NCI-H524 treated with DMSO at 0.1 percent for 48 hours (cell line): ENCODE data around the gene SUMO3.

ENCODE experiments used
- DNase-seq: peaks from one replicate; lab custom pipeline; 2025; lab: John Stamatoyannopoulos, UW

The SUMO3 gene

DNA sequence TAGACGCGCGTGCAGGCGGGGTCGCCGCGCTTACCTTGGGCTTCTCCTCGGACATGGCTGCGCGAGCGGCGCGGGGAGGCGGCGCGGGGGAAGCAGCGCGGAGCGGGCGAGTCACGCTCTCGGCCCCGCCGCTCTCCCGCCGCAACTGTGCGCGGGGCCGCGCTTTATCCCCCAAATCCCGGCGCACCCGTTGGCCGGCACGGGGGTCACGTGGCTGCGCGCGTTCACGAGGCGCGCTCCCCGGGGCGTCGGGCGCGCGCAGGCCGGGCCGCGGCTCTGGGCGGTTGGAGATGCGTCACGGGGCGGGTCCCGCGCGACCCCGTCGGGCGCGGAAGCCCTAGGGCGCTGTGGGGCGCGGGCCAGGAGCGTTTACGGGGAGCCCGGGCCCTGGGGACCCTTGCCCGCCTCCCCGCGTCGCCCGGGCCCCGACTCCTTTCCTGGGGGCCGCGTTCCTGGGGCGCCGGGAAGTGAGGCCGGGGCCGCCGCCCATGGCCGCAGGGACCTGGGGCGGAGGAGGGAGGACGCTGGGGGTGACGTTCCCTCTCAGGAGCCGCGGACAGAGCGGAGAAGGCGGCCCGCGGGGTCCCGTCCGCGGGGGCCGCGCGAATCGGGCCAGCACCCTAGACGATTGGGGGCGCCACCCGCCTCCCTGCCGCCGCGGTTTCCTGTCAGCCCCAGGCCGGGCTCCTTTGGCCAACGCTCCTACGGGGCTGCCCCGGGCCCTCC is at the start of gene SUMO3:
Gene SUMO3, minus strand, starts transcription at position 149 of the 726 bp plus-strand sequence. Its CDS starts 94 bp downstream, at position 55.
- no peak for DNase-seq

DNA sequence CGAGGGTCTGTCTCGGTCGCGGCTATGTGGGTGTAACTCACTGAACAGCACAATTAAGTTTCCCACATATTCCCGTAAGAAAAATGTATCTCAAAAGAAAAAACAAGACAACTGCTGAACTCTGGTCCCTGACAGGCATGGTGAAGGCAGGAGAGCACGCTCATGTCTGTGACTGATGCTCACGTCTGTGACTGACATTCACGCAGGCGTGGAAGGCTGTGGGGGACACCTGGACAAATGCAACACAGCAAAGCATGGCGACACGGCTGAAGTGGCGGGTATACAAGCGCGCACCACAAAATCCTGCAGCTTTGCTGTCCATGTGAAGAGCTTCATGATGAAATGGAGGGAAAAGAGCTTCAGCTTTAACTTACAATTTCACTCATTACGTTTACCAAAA is 49.6 kb upstream of the SUMO3 start:
- no peak for DNase-seq

DNA sequence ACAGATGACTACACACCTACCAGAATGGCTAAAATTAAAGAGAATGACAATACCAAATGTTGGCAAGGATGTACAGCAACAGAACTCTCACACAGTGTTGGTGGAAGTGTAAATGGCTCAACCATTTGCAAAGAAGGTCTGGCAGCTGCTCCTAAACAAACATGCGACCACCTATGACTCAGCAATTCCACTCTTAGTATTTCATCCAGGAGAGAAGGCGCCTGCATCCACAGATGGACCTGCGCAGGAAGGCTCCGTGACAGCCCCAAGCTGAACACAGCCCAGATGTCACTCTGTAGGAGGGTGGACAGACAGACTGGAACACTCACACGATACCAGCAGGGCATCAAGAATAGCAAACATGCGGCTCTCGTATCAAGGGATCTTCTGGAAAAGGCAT is 48.9 kb upstream of the SUMO3 start:
- DNase-seq, result peak; percentile 55

DNA sequence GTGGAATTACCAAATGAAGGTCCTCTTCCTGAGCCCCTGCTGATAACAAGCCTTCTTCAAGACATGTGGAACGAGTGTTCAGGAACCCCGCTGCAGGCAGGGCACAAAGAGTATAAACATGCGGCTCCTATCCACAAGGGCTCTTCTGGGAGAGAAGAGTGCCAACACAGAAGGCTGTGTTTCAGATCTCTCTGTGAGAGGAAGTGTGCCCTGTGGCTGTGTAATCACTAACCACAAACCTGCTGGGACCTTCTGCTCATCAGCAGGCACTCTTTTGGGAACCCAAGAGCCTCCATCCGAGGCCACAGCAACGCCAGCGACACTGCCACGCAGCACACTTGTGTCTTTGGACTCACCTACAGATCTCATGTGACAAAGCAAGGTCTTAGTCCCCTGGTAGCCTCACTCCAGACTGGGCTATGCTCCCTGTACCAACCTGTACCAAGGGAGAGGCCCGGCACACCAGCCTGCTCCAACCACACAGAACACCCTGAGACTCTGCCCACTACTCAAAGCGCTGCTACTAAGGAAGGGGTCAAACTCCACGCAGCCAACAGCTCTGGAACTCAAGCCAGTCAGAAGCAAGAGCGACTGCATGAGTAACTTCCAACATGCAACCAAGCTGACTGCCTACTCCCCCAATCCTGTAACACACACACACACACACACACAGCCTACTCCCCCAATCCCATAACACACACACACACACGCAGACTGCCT is 47.9 kb upstream of the SUMO3 start:
- no peak for DNase-seq

DNA sequence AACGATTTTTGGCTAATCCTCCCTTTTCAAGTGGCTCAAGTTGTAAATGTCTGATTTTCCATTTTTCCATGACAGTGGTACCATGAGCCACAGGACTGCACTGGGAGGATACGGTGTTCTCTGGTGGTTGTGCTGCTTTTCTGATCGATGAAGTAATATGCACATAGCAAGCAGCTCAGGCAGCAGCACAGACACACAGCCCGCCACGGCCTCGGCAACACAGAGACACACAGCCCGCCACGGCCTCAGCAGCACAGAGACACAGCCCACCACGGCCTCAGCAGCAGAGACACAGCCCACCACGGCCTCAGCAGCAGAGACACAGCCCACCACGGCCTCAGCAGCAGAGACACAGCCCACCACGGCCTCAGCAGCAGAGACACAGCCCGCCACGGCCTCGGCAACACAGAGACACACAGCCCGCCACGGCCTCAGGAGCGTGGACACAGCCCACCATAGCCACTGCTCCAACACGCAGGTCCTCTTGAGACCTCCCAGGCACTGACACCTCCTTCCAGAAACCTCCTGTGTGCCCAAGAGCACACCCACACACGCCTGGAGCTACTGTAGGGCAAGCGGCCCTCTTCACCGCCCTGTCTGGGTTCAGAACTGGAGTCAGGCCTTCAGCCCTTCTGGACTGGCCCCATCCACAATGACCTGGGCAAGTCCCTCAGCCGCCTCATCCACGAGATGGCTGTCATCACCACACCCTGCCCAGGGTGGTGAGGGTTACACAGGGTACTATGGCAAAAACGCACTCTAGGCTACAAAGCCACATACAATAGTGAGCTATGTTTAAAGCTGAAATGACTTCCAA is 45.2 kb upstream of the SUMO3 start:
- DNase-seq, result no peak

DNA sequence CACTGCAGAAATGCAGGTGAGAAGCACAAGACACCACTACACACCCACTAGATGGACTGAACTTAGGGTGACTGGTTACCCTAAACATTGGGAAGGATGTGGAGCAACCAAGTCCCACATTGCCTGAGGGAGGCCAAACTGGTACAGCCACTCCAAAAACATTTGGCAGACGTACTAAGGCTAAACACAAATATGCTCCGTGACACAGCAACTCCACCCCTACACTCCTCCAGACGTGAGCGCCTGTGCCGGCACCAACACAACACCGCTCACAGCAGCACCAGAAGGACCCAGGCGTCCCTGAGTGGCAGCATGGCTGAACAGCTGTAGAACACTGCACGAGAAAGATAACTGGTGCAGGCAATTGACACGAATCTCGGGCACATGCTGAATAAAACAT is 40.9 kb upstream of the SUMO3 start:
- no peak for DNase-seq

DNA sequence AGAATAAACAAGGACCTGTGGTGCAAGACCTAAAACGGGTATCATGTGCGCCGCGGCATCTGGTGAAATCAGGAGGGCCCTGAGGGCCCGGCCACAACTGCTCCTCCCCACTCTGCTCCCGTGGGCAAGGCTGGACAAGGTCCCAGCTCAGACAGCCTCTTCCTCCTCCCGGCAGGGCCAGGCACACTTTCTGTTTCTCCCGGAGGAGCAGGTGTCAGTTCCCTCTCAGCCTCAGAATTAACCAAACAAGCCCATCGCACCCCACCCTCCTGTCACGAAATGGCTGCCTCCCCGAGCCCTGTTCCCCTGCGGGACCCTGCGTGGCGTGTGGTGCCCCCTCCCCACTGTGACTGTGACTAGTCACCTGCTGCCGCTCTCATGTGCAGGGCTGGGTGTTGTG is 40.4 kb upstream of the SUMO3 start:
- no peak for DNase-seq

DNA sequence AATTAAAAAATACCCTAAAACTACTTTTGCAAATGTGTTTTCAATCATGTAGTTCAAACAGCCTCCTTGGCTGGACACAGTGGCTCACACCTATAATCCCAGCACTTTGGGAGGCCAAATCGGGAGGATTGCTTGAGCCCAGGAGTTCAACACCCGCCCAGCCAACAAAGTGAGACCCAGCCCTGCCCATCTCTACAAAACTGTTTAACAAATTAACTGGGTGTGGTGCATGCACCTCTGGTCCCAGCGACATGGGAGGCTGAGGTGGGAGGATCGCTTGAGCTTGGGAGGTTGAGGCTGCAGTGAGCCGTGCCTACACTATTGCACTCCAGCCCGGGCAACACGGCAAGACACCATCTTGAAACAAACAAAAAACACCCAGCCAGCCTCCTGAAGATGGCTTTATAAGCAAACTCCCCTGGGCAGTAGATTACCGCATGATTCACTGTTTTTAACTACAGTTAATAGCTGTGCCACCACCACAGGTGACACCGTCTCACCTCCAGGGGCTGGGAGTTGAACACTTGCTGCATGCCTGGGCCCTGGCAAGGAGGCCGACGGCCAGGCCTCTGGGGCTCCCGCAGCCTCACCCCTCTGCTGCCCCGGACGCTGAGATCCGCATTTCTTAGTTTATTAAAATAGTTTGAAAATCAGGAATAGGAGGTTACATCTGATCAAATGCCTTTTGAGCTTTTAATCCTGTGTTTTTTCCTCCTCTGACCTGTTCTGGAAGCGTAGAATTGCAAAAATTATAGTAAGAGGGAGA is 39.4 kb upstream of the SUMO3 start:
- DNase-seq, result no peak

DNA sequence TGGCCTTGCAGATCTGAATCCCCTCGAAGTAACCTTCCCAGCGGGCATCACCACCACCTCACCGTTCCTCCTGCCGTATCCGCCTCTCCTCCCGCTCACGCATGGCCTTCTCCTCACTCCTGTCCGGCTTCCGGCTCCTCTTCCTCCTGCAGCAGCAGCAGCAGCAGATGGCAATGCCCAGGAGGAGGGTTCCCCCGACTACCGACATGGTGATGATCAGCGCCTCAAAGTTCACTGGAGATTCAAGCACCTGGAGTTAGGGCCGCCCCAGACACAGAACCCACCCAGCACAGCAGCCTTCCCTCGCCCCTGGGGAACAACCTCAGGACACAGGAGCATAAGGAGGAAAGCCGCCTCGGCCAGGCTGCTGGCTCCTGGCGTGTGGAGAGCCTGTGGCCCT is 38.3 kb upstream of the SUMO3 start:
- no peak for DNase-seq

DNA sequence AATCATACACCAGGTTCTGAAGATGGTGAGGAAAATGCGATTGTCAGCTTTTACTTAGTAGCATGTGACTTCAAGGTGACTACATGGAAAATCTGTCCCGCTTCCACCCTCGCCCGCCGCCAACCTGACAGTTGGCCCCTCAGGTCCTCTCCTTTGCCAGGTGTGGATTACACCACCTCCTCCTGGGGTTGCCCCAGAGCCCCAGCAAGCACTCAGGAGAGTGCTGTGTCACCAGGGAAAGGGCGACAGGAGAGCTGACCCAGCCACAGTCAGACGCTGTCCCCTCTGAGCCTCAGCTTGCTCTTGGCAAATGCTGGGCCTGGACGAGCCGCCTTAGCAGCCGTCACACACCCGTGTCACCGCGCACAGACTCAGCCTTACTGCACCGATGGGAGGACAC is 37.7 kb upstream of the SUMO3 start:
- DNase-seq, result no peak

DNA sequence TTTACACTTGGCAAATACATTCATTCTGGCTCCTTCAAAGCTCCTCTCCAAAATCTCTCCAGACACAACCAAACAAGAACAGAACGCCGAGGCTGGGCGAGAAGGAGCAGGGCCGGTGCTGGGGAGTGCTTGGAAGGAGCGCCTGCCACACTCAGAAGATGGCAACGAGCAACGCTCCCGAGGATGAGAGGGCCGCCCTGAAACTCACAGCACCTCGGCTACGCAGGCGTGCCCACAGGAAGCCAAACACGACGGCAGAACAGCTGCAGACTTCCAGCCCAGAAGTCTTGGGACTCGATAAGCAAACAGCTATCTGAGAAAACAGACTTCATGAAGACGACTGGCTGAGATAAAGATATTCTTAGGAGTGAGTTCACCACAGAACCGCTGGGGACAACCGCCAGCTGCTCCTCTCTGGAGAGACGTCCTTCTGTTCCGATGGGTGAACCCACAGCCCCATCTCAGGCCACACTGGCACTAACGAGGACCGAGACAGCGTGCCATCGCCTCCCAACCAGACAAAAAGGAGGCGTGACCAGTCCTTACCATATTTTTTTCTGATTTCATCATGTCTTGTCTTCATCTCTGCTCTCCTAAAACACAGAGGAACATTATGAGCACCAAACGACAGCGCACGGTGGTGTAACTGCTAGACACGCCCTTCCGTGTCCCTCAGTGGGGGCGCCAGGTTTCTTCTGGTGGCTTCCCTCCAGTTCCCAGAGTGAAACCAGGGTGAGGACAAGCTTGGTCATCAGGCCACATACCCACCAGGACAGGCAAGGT is 37.0 kb upstream of the SUMO3 start:
- no peak for DNase-seq

DNA sequence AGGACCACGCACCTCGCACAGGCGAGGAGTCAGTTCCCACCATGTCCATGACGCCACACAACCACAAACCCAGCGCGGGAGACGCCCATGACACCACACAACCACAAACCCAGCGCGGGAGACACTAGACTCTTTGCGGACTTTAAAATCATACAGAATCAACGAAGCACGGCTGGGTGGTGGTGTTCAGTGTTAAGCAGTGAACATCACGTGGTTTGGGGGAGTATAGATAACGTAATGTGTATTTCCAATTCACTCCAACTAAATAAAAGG is 36.5 kb upstream of the SUMO3 start:
- no peak for DNase-seq

DNA sequence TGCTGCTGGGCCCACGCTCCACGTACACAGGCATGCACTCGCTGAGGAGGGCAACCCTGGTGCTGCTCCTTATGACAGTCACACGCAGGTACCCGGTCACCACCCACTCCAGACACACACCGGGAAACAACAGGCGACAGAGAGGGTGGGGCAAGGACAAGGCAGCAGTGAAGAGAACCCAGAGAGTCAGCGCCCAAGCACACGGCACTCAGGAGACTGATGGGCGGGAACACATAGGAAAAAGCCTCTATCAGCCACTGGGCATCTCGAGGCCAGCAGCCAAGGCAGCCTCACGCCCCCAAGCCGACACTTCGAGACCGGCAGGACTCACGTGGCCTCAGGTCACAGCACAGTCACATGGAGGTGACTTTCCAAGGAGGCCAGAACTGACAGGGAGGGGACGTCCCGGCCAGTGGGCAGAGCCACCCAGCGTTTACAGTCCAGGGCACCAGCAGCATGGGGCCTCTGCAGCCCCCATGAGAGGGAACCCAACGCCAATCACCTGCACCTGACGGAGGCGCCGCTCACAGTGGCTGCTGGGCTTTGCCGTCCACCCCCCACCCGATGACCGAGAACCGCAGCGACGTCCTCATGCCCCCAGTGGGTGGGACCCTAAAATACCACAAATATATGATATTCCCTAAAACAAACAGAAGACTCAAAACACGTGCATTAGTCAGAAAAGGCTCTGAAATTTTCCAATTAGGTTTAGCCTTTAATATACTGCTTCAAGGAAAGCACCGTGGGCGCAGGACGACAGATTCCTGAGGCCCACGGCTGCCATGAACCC is 35.9 kb upstream of the SUMO3 start:
- no peak for DNase-seq

DNA sequence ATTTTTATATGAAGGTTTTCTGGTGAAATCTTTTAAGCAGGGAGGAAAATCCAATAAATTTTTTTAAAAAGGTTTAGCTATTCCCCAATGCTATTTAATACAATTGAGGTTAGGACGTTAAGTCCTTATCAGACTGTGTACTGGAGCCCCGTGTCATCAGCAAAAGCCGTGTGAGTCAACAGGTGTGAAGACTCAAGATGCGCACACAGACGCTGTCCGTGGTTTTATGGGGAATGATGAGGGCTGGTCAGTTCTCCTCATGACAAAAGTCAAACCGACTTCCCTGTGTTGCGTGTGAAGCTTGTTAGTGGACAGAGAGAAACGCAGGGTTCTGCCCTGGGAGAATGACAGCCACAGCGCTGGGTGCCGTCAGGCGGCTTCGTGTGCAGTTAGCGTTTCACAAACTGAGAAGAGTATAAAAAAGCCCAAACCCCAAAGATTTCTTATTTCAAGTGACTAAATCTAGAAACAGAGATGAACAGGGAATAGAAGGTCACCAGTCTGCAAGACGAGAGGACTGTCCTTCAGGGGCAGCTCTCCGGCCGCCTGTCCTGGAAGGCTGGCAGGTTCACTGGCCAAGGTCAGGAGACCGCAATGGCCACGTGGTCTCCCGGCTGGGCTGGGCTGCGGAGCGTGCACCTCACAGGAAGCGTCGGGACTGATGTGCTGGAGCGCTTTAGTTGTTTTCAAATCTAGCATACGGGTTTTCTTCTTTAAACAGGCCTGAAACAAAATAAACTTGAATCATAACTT is 33.2 kb upstream of the SUMO3 start:
- DNase-seq, result no peak

DNA sequence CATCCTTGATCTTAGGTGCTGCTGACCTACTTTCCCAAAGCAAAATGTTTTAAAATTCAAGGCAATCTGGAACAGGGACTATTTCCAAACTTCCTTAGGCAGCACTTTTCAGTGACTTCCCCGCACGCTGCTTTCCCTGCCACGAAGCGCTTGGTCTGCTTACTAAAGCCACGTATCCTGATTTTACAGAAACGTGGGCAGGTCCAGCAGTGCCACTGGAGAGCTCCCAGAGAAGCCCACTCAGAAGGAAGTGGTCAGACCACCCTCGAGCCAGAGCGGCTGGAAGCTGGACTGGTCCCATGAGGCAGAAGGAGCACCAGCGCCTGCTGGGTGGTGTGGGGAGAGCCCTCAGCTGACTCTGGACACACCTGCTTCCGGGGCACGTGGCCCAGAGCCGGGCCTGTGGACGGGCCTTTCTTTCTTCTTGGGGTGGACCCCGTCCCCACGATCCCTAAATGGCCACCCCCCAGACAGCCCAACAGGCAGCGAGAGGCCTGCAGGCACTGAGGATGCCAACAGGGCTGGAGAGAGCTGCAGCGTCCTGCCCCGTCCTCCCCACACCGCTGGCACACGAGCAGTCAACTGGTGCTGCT is 32.4 kb upstream of the SUMO3 start:
- no peak for DNase-seq

DNA sequence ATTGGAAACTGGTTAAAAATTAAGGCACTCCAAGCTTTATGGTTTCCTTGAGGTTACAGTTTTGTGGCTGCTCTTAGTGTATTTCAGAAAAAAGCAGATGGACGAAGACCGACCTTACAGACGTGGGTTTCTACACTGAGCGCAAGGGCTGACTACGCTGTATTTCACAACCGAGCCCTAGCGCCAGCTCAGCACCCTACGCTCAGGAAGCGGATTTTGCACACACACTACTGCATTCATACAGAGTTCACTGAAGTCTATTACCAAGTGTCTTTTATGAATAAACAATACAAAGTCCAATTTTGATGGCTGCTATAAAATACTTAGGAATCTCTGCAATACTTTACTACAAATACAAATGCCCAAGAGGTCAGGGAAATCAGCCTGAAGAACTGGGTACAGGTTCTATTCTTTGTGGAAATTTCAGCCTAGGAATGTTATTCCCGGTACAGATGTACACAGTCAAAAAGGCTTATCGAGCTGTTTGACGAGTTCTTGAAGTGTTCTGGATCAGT is 31.8 kb upstream of the SUMO3 start:
- no peak for DNase-seq

DNA sequence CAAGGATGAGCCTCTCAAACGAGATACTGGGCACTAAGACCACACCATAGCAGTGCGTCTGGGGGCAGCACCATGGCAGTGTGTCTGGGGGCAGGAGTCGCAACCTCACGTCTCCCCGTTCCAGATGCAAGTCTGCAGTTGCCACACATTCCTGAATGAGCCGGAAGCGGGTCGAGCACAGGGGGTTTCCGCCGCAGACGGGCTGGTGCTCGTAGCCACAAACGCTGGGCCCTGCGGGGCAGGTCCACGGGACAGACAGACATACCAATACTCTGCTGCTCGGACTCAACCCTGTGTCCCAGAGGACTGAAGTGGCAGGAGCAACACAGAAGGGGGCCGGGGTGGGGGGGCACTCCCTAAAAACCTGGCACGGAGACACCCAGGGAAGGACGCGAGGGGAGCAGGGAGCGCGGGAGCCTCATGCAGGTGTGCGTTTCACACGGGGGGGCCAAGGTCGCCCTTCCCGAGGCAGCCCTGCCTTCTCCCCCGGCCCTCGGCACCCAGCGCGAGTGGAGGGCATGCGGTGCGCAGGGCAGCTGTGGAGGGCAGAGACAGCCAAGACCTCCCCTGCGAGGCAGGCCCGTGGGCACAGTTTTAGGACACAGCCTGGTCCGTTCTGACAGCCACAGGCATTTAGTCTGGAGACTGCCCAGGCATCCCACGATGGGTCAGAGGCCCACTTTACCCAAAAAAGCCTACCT is 31.1 kb upstream of the SUMO3 start:
- no peak for DNase-seq

DNA sequence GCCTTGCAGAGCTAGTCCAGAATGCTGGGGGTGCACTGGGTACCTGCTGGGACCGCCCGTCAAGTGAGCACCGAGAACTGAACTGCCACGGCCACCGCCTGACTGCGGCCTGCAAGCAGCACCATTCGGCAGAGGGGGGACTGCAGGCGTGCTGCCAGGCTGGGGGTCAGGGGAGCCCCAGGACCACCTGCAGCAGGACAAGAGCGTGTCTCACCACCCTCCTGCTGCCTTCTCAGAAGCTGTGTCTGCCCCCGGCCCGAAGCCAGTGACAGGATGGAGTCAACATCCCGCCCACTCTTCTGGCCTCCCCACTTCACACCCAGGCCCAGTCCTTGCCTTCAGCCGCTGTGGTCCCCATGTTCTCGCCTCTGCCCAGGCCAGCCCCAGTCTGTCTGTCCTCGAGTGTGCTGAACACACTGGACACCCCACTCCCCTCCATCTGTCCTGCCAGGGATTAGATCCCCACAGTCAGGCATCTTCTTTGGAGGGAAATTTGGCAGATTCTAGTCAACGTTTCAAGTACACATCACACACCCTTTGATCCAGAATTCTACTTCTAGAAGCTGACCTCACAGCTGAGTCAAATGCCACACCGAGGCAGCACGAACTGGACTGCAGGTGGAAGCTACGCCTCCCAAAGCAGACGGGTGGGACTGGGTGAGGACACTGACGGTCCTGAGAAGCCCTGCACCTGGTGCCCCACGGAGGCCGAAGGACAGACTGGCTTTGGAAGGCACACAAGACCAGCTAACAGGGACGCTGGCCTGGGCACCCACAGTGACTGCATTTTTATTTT is 29.6 kb upstream of the SUMO3 start:
- no peak for DNase-seq
